GM19025 (cell line): ENCODE data around the gene C16orf89.

Experiments used
- ATAC-seq: cut with Tn5 transposase; IDR thresholded peaks from one replicate; pipeline ENCODE4 v1.9.1; 2021; ENCODE audit warnings: mild to moderate bottlenecking, low read depth, moderate library complexity; ENCODE audit not compliant: unreplicated experiment

C16orf89 gene

DNA sequence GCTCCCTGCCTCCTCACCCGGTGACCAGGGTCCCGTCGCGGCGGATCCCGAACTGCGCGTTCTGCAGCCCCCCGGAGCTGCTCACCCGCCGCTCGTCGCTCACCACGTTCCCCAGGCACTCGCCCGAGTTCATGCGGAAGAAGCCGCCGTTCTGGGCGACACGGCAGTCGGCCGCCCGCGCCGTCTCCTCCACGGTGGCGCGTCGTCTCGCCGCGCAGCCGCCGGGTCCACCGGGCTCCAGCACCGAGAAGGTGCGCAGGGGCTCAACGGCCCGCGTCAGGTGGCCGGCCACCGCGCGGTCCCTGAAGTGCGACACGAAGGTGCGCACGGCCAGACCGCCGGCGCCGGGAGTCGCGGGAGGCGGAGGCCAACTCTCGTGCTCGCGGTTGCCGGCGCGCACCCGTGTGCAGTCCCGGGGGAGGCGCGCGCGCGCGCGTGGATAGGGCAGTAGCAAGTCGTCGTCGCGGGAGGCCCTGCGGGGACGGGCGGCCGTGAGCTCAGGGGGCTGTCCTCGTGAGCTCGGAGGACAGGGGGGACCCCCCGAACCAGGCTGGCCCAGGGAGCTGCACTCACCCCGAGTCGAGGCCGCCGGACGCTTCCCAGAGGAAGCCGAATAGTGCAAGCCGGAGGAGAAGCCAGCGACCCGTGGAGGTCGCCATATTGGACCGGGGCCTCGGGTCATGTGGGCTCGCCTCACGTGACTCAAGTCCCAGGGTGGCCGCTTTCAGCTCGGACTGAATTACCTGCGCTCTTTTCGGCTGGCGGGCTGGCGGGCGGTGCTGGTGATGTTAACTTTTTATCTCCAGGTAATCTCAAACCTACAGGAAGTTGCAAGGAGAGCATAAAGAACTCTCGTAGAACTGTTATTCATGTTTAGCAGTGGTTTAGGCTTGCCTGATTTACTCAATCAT is 32.2 kb downstream of the C16orf89 start, which contains the start of gene NAGPA:
Gene NAGPA (minus strand): TSS at position 680 of the 911 bp plus-strand sequence. CDS start 21 bp downstream, at position 659.
- ATAC-seq, result peak; percentile 82

DNA sequence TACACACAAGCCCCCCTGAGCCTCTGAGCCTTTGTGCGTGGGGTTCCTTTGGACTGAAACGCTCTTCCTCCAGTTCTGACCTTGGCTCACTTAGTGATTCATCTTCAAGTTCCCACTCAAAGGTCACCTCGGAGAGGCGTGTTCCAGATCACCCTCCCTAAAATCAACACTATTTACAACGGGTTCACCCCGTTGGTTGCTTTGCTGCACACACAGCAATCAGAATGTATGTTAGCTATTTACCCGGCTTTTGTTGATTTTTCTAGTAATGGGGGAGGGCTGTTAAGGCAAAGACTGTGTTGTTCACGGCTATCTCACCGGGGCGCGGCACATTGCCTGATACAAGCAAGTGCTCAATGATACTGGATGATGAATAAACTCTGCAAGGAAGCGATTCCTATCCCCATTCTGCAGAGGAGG is 33.0 kb downstream of the C16orf89 start:
- ATAC-seq, result no peak

DNA sequence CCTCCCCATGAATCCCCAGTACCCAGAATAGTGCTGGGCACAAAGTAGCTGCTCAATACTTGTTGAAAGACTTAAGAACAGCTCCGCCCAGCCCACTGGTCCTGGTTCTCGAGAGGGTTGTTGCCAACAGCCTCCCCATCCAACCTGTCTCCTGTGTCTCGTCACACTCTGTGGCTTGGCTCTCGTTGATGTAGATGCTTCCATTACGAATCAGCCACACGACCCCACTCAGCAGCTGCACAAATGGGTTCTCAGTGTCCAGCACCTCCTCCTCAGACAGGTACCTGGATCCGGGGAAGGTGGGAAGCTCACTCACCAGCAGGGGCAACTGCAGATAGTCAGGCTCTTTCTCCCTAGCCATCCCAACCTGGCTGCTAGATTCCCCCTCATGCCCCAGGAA is 34.2 kb downstream of the C16orf89 start:
- ATAC-seq, result no peak

DNA sequence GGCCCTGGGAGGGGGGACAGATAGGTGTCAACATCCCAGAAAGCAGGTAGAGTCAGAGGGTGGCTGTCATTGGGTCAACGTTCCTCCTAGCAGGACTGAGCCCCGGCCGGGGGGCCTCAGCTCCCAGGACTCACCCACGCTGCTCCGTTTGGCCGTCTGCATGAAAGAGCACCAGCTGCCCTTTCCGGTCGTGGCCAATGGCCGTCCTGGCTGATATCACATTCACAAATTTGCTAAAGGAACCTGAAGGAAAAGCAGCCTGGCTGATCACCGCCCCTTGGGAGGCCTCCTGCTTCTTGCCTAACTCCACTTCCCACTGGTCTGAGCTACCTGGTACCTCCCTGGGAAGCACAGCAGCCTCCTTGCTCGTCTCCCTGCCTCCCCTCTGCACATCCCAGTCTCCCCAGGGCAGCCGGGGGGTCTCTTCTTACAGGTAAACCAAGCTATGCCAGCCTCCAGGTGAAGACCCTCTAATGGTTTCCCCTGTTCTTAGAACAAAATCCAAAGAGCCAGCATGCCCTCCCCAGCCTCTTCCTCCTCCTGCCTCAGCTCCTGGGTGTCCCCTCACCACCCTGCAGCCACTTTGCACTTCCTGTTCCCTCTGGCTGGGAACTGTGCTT is 35.4 kb downstream of the C16orf89 start:
- no peak for ATAC-seq

DNA sequence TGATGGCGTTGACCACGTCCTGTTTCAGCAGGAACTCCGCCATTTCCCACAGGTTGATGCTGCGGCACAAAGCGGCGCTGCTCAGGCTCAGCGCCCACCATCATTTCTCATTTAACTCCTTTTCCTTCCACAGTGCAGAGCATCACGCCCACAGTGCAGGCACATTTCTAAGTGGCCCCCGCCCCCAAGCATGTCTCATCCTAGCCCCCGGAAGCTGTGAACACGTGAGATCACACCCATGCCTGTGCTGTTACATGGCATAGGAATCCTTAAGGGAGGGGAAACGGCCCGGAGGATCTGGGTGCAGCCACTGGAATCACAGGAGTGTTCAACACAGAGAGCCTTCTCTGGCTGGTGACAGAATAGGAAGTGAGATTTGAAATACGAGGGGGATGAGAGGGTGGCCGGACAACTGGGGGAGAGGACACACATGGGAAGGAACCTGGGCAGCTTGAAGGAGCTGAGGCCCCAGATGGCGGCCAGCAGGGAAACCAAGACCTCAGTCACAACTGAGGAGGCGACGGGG is 36.7 kb downstream of the C16orf89 start:
- ATAC-seq, result no peak

DNA sequence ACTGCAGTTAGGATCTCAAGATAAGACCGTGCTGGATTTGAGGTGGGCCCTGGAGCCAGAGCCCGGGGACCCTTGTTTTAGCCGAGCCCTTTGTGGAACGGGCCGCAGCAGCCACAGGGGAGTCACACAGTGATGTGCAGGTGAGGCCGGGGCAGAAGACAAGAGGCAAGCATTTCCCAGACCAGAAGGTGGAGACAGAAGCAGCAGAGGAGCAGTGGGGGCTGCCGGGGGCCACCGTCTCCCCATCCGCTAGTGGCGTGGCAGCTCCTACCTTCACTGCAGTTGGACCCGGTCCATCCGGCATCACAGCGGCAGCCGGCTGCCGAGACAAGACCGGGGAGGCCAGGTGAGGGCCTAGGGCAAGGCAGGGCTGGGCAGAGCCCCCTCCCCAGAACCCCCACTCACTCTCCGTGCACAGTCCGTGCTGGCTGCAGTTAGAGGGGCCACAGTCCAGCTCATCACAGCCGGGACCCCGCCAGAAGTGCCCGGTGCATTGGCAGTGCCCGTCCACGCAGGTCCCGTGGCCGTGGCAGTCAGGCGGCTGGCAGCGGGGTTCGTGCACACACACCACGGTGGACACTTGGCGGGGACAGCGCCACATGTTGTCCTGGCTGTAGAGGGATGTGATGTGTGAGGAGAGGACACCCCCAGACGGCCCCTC is 38.1 kb downstream of the C16orf89 start:
- ATAC-seq, result no peak

DNA sequence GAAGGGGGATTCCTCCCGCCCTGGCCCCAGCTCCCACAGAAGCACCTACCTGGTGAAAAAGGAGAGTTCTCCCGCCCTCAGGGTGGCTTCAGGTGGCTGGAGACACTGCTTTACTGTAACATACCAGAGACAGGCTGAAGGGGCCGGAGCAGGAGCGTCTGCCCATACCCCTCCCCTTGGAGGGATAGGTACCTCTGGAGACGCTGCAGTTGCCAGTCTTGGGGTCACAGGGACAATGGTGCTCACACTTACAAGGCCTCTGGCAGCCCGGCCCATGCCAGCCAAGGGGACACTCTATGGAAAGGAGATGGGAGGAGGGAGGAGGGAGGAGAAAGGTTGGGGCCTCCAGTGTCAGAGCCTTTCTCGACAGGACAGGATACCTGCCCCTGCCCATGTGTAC is 38.7 kb downstream of the C16orf89 start:
- ATAC-seq, result no peak

DNA sequence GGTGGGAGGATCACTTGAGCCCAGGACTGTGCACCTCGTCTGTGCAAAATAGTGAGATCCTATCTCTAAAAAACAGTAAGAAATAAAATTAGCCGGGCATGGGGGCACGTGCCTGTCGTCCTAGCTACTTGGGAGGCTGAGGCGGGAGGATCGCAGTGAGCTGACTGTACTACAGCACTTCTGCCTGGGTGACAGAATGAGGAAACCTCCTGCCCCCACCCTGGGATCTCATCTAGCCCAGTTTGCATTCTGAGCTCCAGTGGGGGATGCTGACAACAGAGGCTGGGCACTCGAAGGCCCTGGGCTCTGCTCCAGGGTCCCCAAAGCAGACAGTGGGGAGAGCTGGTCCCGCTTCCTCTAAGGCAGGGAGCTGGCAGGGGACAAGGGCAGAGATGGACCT is 39.1 kb downstream of the C16orf89 start:
- no peak for ATAC-seq

DNA sequence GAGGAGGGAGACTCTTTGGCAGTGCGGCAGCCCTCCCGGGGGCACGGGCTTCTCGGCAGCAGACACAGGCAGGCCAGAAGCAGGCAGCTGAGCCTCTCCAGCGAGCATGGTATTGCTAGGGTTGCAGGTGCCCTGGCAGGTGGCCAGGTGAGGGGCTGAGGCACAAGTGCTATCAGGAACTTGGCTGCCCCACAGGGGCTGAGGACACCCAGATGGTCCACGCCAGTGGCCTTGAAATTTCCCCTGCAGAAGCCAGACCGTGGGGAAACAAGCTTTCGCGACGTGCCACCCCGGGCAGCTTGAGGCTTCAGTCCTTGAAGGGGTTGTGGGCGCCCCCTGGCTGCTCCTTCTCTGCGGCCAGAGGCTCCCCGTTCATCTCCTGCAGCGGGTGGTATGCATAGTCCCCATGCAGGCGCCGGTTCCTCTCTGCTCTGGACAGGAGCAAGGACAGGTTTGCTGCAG is 40.6 kb downstream of the C16orf89 start:
- no peak for ATAC-seq

DNA sequence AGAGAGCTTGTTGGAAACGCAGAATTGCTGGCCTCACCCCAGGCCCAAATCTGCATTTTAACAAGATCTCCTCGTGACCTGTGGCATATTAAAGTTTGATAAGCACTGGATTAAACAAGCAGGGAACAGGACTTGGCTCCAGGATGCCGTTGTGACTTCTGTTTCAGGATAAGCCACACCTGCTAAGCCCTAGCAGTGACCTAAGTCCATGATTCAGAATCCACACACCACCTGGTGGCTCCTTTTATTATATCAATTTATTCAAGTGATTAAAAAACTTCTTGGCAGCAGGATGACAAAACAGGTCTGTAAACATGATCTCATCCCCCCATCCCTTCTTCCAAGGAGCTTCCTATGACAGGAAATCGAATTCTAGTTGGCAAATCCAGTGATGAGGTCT is 41.1 kb downstream of the C16orf89 start:
- no peak for ATAC-seq

DNA sequence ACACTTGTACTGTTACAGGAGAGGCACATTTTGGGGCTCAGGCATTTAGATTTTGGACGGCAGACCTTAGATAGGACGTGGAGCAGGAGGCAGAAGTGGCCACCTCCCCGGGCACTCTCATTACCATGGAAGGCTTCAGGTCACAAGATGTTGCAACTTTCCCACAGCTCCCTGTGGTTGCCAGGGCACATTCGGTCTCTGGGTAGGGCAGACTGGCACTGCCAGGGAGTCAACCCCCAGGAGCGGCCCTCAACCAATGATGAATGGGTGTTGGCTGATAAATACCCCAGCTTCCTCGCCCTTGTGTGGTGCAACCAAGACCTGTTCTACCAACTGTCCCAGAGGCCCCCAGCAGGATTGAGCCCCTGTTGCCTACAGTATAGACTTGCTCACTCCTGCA is 43.2 kb downstream of the C16orf89 start:
- ATAC-seq, result no peak

DNA sequence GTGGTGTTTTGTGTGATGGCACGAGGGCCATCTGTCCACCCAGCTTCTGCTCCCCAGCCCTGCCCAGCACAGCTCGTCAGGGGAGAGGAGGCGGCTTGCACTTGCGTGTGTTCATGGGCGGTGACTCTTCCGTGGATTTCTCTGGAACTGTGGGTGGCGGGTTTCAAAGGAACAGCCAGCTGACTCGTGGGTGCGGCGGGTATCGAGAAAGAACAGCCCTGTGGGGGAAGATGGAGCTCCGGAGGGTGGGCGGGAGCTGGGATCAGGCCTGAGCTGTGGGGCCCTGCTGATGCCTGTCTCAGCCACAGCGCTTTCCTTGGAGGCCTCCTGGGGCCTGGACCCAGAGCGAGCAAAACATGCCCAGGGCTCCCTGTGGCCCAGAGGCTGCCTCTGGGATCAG is 45.2 kb downstream of the C16orf89 start:
- ATAC-seq, result no peak

DNA sequence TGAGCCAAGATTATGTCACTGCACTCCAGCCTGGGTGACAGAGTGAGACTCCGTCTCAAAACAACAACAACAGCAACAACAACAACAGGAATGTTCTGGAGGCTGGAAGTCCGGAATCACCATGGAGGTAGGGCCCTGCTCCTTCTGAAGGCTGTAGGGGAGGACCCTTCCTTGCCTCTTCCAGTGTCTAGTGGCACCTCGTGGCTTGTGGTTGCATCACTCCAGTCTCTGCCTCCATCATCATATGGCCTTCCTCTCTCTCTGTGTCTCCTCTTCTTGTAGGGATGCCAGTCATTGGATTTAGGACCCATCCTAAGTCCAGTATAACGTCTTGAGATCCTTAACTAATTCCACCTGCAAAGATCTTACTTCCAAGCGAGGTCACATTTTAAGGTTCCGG is 46.0 kb downstream of the C16orf89 start:
- no peak for ATAC-seq

DNA sequence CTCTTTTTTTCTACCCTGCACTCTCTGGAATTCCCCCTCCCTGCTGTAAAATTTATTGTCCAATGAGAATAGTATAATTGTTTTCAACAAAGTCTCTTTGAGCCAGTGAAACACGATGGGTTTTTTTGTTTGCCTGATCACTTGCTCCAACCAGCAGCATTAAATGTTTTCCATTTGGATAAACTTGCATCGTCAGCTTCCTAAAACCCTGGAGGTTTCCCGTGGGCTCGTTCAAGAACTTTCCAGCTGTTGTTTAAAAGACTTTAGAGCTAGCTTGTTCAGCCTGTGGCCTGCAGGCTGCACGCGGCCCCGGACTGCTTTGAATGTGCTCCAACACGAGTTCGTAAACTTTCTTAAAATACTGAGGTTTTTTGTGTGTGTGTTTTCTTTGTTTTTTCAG is 47.0 kb downstream of the C16orf89 start:
- no peak for ATAC-seq

DNA sequence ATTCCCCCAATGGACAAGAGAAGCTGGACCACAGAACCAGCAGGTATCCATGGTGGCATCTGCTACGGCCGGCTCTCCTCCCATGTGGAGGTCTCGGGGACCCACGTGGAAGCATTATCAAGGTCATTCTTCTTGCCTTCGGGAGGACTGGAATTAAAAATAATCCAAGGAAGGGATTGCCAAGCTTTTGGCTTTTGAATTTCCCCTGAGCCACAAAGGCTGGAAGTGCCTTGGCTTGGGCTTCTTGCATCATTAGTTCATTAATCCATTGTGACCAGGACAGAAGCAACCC is 48.1 kb downstream of the C16orf89 start:
- no peak for ATAC-seq

DNA sequence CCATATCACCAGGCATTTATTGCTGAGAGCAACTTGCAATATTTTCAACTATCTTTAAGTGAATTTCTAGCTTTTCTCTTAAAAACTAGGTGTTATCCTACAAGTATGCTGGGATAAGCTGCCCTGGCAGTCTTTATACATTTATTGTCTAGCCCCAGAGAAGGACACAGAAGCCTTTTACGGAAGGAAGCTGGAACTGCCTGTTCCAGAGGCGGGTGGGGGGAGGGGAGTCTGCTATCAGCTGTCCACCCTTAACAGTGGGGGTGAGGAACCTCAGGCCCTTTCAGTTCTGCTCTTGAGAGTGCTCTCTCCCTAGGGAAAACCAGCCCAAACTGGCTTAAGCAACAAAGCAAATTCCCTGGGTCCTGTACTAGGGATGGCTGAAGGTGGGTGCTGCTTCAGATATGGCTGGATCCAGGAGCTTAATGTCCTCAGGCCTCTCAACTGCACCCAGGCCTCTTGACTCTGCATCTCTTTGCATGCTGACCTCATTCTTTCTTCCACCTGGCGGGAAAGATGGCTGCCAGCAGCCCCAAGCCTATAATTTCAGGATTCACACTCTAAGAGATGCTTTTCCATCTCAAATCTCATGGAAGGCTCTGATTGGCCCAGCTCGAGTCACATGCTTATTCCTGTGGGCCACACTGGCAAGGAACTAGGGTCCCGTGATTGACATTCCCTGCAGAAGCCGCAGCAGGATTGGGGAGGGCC is 48.6 kb downstream of the C16orf89 start:
- ATAC-seq, result no peak

DNA sequence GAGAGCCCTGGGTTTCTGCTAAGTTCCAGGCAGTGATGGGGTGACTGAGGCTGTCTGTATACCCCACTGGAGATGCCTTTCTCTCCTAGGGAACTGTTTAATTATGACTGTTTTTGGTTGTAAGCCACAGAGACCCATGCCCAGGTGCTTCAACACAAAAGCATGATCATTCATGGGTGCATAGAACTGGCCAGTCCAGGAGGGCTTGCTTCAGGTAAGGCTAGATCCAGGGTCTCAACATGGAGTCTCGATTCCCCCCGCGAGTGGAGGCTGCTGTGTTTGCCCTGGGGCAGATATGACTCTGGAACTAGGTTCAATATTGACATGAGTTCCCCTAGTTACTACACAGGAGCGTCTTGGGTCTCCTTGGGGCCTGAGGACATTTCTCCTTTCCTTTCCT is 49.9 kb downstream of the C16orf89 start:
- ATAC-seq, result no peak

DNA sequence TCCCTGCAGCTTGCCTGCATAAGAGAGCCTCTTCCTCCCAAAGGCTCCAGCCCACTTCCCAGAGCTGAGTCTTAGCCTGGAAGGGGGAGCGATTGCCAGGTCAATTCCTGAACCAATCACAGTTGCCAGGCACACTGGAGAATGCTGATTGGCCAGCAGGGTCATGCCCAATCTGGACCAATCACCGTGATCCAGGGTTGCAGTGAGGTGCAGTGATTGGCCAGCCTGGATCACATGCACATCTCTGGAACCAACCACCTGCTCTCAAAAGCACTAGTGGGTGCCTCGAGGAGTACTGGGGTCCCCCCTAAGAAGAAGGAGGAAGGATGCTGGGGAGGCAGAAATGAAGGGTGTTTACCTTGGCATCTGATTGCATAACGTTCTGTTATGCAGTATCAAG is 50.4 kb downstream of the C16orf89 start:
- no peak for ATAC-seq

DNA sequence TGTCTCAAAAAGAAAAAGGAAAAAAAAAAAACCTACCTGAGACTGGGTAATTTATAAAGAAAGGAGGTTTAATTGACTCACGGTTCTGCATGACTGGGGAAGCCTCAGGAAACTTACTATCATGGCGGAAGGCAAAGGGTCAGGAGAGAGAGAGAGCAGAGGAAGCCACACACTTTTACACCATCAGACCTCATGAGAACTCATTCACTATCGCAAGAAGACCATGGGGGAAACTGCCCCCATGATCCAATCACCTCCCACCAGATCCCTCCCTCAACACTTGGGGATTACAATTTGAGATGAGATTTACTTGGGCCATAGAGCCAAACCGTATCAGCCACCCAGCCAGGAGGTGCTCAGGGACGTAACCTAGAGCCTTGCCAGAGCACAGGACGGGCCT is 52.9 kb downstream of the C16orf89 start:
- no peak for ATAC-seq

DNA sequence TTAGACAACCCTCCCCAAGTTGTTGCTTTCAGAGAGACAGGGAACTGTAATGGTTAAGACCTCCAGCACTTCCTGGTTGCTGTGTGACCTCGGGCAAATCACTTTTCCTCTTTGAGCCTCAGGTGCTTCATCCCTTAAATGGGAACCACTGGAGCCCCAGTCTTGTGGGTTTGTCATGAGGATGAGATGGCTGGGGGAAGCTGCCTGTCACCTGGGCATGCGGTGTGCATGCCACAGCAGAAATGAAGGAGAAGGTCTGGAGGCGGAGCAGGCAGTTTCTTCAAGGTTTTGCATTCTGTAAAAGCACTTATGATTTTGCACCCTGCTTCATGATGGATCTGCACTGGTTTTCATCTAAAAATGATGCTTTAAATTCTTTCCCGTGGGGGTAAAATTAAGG is 54.1 kb downstream of the C16orf89 start:
- ATAC-seq, result no peak
